Dermis blood vessel endothelial cell (primary cell): ENCODE data around the gene KRTAP4-8. TPM values are rescaled to one million over a fixed set of nuclear protein-coding genes. Genes with fewer than 3 reads are reported as not detected.
"Not testable (repeated sequence)": the region's sequence is repeated elsewhere in the genome, so short reads cannot be mapped to it uniquely, and the experiment has no call there.

ENCODE experiments used
- DNase-seq: peaks from one replicate; pipeline ENCODE4 v3.0.0; 2010
- total RNA-seq: library from RNA; depleted of rRNA; stranded (reverse); fragments of >200 nt; gene quantifications from 2 replicates; pipeline ENCODE4 v1.2.3, GENCODE V29; 2014

KRTAP4-8 gene
- total RNA-seq, 1 donor from 2014 or later = not detected

DNA sequence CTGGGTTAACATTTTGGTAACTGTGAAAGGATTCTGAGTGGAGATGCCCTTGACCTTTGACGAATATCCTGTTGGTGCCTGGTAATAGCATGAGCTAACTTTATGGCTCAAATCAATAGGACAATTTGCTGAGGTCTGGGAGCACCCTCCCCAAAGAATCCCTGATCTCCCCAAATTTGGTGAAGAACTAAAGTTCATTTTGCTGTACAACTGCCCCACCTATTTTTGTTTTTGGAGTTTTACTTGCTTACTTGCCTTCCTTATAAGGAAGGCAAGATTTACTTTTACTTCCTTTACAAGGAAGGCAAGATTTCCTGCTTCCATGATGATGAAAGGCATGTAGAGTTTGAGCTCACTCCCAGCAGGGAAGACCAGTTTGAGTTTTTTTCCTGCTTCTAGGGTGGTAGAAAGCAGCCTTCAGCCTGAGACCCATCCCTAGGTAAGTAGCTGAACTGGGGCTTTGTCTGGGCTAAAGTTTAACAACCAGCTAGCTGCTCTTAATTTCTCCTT lies 10.1 kb upstream of the KRTAP4-8 start:
- DNase-seq = no peak

DNA sequence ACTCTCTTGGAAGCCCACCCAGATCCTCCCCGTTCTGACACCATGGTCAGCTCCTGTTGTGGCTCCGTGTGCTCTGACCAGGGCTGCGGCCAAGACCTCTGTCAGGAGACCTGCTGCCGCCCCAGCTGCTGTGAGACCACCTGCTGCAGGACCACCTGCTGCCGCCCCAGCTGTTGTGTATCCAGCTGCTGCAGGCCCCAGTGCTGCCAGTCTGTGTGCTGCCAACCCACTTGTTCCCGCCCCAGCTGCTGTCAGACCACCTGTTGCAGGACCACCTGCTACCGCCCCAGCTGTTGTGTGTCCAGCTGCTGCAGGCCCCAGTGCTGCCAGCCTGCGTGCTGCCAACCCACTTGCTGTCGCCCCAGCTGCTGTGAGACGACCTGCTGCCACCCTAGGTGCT lies 7.4 kb upstream of the KRTAP4-8 start, which contains the start of gene KRTAP4-9:
Gene KRTAP4-9 (plus strand): TSS at position 43 of the 400 bp plus-strand sequence. CDS start 0 bp downstream, at position 43.
- DNase-seq = not testable (repeated sequence)

DNA sequence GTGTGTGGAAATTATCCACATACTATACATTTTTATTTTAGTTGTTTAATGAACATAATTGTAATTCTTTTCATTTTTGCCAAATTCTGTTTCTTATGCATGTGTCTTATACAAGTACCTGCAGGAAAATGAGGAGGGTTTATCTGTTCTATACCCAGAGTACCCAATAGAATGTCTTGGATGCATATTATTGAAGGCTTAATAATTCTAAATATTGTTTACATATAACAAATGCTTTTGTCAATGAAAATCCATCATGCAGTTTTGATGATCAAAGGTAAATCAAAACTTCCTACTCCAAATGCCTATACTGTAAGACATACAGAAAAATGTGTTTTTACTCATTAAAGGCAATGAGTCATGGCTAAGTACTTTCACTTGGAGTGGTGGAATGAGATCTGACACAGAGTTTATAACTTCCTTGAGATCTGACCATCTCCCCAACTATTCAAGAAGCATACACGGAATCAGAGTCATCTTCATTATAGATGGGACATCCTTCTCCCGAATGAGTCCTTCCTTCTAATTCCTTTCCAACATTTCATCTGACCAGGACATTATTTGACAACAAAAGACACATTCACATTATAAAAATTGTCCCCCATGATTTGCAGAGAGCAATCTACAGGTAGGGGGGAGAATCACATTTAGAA lies 6.6 kb upstream of the KRTAP4-8 start:
- not testable (repeated sequence) for DNase-seq

DNA sequence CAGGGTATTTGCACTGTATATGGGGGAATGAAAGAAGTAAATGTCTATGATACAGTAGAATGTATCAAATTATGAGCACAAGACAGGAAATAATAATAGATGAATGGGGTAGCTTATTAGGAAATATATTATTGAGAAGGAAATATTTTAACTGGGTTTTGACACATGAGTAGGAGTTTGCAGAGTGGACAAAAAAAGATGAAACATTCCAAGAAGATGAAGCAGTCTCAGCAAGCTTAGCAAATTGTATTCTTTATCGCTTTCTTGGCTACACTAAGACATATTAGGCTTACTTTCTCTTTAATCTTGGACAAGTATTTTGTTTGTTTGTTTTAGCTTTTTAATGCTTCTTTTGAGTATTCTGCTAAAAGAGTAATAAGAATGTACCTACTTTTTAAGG lies 6.0 kb upstream of the KRTAP4-8 start:
- DNase-seq = no peak

DNA sequence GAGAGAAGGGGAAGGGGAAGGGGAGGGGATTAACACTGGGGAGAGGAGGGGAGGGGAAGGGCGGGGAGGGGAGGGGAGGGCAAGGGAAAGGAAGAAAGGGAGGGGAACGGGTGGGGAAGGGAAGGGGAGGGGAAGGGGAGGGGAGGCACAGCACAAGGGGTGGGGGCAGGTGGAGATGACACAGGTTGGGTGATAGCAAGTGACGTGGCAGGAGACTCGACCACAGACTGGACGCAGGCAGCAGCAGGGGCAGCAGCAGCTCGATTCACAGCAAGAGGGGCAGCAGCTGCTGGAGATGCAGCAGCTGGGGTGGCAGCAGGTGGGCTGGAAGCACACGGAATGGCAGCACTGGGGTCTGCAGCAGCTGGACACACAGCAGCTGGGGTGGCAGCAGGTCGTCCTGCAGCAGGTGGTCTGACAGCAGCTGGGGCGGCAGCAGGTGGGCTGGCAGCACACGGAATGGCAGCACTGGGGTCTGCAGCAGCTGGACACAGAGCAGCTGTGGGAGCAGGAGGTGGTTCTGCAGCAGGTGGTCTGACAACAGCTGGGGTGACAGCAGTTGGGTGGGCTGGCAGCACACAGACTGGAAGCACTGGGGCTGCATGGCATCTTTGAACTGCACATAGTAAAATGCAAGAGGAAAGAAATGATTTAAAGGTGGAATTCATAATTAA lies 3.8 kb upstream of the KRTAP4-8 start, which contains the start of gene KRTAP4-16:
Gene KRTAP4-16 (minus strand): TSS at position 624 of the 674 bp plus-strand sequence. CDS start 0 bp downstream, at position 624.
- DNase-seq = no peak

DNA sequence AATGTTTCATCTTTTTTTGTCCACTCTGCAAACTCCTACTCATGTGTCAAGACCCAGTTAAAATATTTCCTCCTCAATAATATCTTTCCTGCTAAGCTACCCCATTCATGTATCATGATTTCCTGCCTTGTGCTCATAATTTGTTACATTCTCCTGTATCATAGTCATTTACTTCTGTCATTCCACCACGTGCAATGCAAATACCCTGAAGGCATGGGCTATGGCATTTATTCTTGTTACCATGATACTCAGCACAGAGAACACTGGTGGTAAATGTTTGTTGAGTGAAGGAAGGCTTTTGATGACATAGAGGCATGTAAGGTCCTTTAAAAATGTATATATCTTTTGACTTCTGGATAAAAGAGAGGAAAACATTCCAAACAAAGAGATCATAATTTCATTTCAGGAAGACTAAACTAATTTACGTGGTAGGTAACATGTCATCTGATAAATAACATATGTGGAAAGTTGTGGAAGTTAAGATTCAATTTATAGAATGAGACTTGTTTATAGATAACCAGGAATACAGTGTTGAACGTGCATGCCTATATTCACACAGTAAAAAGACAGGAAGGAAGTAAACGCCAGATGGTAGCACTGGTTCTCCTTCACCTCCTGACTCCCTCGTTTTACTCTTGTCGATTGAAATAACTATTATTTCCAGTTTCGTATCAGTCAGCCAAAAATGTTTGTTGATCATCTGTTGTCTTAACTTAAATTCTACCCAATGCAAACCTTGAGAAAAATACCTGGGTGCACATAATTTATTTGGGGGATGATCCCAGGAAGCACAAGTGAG lies 1.9 kb upstream of the KRTAP4-8 start:
- DNase-seq = peak; percentile 56

DNA sequence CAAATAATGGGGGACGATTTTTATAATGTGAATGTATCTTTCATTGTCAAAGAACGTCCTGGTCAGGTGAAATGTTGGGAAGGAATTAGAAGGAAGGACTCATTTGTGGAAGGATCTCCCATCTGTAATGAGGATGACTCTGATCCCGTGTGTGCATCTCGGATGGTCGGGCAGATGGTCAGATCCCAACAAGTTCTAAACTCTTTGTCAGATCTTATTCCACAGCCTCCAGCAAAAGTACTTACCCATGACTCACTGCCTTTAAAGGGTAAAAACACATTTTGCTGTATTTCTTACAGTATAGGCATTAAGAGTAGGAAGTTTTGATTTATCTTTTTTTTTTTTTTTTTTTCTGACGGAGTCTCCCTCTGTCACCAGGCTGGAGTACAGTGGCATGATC lies 539 bp upstream of the KRTAP4-8 start:
- DNase-seq = no peak

DNA sequence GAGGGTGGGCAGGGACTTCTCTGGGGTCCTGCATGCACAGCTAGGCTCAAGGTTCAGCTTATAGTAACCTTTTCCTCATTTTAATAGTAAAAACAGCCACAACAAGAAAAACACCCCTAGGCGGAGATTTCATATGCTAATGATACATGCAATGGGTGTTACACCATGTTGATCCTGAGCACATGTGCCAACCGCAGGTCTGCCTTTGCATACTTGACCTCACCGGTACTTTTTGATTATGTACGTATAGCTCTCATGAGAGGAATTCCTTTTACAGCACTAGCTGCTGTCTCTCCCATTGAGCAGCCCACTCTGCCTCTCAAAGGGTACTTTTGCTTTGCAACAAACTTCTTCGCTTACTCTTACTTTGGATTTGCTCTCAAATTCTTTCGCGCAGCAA lies 1.9 kb downstream of the KRTAP4-8 start:
- no peak for DNase-seq

DNA sequence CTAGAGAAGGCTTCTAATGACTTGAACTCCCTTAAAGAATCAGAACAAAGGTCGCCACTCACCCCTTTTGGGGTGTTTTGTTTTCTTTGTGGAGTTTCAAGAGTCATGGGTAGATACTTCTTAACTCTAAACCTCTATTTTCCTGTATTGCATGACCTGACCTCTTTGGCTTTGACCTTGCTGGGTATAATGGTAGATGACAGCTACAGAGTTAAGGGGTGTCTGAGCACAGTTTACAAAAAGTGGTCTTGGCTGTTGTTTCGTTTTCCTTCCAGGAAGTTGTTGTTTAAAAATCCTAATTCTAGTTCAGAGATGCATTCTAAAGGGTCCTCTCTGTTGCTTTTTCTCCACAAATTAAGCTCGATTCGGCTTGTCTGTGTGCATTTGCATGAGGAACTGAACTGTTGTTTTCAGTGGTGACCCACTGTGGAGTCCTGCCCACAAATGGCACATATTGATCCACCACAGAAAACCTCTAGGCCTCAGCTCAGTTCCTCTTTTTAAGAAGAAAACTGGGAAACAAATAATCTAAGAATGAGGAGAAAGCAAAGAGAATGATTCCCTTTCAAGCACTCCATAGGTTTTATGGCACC lies 9.1 kb downstream of the KRTAP4-8 start:
- not testable (repeated sequence) for DNase-seq

DNA sequence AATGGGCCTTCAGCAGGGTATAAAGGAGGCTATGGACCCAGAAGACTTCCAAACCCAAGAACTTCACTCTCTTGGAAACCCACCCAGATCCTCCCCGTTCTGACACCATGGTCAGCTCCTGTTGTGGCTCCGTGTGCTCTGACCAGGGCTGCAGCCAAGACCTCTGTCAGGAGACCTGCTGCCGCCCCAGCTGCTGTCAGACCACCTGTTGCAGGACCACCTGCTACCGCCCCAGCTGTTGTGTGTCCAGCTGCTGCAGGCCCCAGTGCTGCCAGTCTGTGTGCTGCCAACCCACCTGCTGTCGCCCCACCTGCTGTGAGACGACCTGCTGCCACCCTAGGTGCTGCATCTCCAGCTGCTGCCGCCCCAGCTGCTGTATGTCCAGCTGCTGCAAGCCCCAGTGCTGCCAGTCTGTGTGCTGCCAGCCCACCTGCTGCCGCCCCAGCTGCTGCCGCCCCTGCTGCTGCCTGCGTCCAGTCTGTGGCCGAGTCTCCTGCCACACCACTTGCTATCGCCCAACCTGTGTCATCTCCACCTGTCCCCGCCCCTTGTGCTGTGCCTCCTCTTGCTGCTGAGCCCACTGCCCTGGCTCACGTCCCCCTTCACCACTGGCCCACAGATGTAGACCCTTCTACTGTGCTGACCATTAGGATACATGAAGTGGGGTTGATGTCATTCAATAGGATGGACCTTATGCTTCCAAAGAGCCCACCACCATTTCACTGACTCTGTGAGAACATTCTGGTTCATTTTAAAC lies 13.7 kb downstream of the KRTAP4-8 start, which contains the start of gene KRTAP4-7:
Gene KRTAP4-7 (plus strand): TSS at position 51 of the 757 bp plus-strand sequence. CDS start 57 bp downstream, at position 108.
- DNase-seq = not testable (repeated sequence)

DNA sequence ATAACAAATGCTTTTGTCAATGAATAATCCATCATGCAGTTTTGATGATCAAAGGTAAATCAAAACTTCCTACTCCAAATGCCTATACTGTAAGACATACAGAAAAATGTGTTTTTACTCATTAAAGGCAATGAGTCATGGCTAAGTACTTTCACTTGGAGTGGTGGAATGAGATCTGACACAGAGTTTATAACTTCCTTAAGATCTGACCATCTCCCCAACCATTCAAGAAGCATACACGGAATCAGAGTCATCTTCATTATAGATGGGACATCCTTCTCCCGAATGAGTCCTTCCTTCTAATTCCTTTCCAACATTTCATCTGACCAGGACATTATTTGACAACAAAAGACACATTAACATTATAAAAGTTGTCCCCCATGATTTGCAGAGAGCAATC lies 14.5 kb downstream of the KRTAP4-8 start:
- DNase-seq = not testable (repeated sequence)

DNA sequence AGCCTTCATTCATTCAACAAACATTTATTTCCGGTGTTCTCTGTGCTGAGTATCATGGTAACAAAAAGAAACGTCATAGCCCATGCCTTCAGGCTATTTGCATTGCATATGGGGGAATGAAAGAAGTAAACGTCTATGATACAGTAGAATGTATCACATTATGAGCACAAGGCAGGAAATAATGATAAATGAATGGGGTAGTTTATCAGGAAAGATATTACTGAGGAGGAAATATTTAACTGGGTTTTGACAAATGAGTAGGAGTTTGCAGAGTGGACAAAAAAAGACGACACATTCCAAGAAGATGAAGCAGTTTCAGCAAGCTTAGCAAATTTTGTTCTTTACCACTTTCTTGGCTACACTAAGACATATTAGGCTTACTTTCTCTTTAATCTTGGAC lies 15.3 kb downstream of the KRTAP4-8 start:
- DNase-seq = no peak

DNA sequence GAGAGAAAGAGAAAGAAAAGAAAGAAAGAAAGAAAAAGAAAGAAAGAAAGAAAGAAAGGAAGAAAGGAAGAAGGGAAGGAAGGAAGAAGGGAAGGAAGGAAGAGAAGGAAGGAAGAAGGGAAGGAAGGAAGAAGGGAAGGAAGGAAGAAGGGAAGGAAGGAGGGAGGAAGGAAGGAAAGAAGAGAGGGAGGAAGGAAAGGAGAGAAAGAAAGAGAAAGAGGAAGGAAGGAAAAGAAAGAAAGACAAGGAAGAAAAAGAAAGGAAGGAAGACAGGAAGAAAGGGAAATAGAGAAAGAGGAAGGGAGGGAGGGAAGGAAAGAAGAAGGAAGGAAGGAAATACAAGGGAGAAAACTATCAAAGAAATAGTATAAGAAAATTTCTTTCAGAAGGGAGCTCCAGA lies 21.2 kb downstream of the KRTAP4-8 start:
- DNase-seq = no peak

DNA sequence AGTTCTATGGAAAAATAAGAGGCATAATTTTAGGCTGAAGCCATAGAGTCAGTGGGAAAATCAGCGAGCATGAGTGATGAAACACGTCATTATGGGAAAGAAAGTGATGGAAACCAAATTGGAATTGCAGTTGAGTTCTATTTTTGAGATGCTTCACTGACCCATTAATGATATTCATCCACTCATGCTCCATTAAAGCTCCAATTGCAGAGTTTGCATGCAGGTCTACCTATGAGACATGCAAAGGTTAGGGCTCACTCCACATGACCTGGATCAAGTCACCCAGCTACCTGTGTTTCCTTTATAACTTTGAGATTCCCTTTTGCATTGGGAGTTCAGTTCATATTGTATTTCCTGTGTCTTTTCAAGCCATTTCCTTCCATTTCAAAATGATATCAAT lies 24.3 kb downstream of the KRTAP4-8 start:
- DNase-seq = no peak

DNA sequence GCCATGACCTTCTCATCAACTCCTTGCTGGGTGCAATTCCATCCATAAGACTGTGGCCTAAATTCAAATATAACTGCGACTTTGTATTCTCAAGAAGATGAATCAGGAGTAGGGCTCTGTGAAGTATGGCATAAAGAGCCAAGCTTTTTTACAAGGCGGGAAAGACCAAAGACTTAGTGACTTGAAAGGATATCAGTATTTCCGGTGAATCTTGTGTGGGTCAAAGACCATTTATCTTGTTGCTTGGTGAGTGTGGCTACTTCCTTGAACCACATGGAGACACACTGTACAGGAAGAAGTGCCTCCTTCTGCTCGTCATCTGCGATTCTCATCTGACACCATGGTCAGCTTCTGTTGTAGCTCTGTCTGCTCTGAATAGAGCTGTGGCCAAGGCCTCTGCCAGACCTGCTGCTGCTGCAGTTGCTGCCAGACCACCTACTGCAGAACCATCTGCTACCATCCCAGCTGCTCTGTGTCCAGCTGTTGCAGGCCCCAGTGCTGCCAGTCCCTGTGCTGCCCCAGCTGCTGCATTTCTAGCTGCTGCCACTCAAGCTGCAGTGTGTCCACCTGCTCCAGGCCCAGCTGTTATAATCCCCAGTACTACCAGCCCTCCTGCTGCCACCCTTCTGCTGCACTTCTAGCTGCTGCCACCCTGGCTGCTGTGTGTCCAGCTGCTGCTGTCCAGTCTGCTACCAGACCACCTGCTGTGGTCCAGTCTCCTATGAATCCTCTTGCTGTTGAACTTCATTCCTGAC lies 26.2 kb downstream of the KRTAP4-8 start:
- DNase-seq = no peak

DNA sequence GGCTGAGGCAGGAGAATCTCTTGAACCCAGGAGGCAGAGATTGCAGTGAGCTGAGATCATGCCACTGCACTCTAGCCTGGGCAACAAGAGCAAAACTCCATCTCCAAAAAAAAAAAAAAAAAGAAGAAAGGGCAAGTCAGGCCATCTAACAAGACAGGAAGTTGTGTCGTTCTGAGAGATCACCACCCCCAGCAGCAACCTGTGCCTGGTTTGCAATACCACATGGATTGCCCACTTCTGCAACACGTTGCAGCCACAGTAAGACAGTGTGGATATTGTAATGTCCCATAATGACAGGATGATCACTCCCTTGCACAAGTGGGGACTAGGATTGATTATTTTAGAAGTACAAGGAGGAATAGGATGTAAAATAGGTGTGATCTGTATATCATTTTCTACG lies 28.9 kb downstream of the KRTAP4-8 start:
- DNase-seq = no peak

DNA sequence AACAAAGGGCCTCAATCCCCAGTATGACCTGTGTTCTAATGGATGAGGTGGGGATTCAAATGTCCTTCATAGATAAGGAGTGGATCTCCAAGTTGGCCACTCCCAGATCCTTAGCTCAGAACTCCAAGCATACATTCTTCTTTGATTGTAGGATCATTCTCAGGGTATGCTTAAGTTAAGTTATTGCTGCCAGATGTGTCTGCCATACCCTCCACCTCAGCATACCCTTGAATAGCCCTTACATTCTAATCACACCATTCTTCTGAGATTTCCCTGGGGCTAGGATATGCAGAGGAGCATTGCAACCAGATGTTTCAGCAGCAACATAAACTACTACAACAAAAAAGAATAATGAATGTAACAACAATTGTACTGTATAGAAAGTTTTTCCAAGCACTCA lies 30.7 kb downstream of the KRTAP4-8 start:
- DNase-seq = no peak

DNA sequence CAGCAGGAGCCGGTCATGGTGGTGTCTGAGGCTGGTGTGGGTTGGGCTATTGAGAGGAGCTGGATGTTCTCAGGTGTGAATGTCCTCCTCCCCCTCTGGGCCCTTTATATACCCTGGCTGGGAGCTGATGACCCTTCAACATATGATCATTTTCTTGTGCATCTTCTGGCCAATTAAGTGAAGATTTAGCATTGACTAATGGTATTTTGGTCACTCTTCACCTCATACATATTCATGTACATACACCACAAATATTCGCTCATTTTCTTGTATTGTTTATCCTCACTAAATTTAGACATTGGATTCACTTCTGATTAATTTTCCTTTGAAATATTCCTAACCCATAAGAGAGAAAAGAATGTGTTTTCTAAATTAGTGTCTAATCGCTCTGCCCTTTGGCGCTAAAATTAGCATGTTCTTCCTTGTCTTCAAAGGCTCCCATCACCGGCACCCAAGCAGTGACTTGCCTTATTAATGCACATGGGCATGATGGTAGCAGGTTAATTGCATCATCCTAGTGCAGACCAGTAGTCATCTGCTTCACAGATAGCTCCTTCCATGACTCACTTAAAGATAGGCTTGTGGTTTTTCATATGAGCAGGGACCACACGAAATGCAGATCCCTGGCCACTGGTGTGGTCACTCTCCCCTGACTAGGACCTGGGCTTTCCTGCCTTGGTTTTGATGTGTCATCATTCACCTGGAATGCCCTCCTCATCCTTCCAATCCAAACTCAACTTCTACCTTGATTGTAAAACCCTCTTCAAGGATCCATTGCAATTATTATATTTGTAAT lies 31.9 kb downstream of the KRTAP4-8 start, which contains the start of gene KRTAP2-4:
Gene KRTAP2-4 (minus strand): TSS at position 51 of the 796 bp plus-strand sequence. CDS start 34 bp downstream, at position 17.
- no peak for DNase-seq

DNA sequence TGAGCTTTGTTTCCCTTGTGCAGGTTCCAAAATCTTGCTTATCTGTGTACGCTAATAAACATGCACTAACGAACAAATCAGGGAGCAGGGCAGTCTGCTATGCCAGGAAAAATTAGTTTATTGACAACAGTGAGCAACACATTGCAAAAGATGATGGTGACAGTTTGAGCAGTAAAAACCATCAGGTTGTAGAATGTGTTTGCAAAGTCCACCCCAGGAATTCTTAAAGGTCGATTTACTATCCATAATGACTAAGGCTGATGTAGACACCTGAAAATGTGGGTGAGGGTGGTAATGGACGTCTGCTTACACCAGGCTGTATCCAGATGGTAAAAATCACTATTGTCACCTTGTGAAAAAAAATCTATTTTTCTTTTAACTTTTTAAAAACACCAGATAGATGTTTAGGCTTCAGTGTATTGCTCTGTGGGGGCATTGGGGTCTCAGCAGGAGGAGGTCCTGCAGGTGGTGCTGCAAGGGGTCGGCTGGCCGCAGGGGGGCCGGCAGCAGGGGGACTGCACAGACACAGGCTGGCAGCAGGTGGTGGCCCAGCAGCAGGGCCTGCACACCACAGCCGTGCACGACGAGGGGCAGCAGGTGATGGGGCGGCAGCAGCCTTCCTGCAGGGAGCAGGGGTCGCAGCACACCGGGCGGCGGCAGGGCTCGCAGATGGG lies 32.8 kb downstream of the KRTAP4-8 start:
- not testable (repeated sequence) for DNase-seq
